A673 (cell line): ENCODE measurements around the gene MEGF11. TPM values are rescaled to one million over a fixed set of nuclear protein-coding genes. Genes with fewer than 3 reads are reported as not detected.
A peak's percentile ranks its signal among the peaks of the same experiment; 100 is the strongest.

ENCODE experiments used
- Bru-seq: library from RNA; stranded (reverse); fragments of 400-500 nt; gene quantifications from one replicate; lab custom pipeline; 2021; lab: Mats Ljungman, UMichigan
- BruChase-seq, 2 experiments: library from RNA; stranded (reverse); fragments of 400-500 nt; gene quantifications; one replicate each; lab custom pipeline; 2021; lab: Mats Ljungman, UMichigan
- BruUV-seq: library from RNA; stranded (reverse); fragments of 400-500 nt; replicated peaks from 2 replicates; lab custom pipeline; 2021; lab: Mats Ljungman, UMichigan
- CTCF ChIA-PET: fragments of 300-600 bp; sonication (Branson Sonifier 250); formaldehyde crosslinking; loops from one replicate; lab custom pipeline; 2022; ENCODE audit warnings: antibody characterized with exemption; lab: Charles Lee
- POLR2A ChIA-PET: fragments of 300-600 bp; sonication (Branson Sonifier 250); formaldehyde crosslinking; loops from one replicate; lab custom pipeline; 2022; ENCODE audit warnings: antibody characterized with exemption; ENCODE audit not compliant: low non-redundant PET; lab: Charles Lee
- DNase-seq: peaks from one replicate; pipeline ENCODE4 v3.0.0-alpha.2; 2015; ENCODE audit warnings: low spot score
- H3K27ac ChIP-seq: fragments of 200-600 bp; sonication (generic); 2 replicates; pipeline ENCODE4 v1.5.1; 2016; ENCODE audit warnings: mixed run types, low read depth, mild to moderate bottlenecking, mixed read lengths, antibody characterized with exemption, low read length; ENCODE audit not compliant: poor library complexity, severe bottlenecking
- H3K27me3 ChIP-seq: fragments of 200-600 bp; sonication (generic); replicated peaks from 2 replicates; pipeline ENCODE4 v1.6.1; 2017; ENCODE audit warnings: mixed run types, low read depth, mild to moderate bottlenecking, mixed read lengths, antibody characterized with exemption, low read length; ENCODE audit not compliant: insufficient read depth, poor library complexity
- H3K36me3 ChIP-seq: fragments of 200-600 bp; sonication (generic); 2 replicates; pipeline ENCODE4 v1.6.1; 2016; ENCODE audit warnings: mixed run types, mild to moderate bottlenecking, mixed read lengths, antibody characterized with exemption, low read length; ENCODE audit not compliant: insufficient read depth, poor library complexity, severe bottlenecking
- H3K4me1 ChIP-seq: fragments of 200-600 bp; sonication (generic); 2 replicates; pipeline ENCODE4 v1.6.1; 2017; ENCODE audit warnings: mixed run types, mild to moderate bottlenecking, mixed read lengths, antibody characterized with exemption, low read length; ENCODE audit not compliant: insufficient read depth, poor library complexity, severe bottlenecking
- H3K4me3 ChIP-seq: fragments of 200-600 bp; sonication (generic); 2 replicates; pipeline ENCODE4 v1.5.1; 2016; ENCODE audit warnings: low read depth, mixed run types, mild to moderate bottlenecking, mixed read lengths, low read length; ENCODE audit not compliant: poor library complexity, severe bottlenecking
- H3K9me3 ChIP-seq: fragments of 200-600 bp; sonication (generic); 2 replicates; pipeline ENCODE4 v1.6.1; 2016; ENCODE audit warnings: mixed run types, low read depth, mild to moderate bottlenecking, mixed read lengths, antibody characterized with exemption, low read length; ENCODE audit not compliant: poor library complexity, severe bottlenecking
- CTCF ChIP-seq: fragments of 300-800, 200-600 bp; sonication (generic); conservative IDR thresholded peaks from 2 replicates; pipeline ENCODE4 v1.5.1; 2017; ENCODE audit warnings: low read depth, mild to moderate bottlenecking, antibody characterized with exemption, low read length, moderate library complexity, mixed read lengths
- EZH2 ChIP-seq: fragments of 200-600 bp; sonication (generic); IDR thresholded peaks from 2 replicates; pipeline ENCODE4 v1.6.1; 2017; ENCODE audit warnings: borderline replicate concordance, low read depth, mild to moderate bottlenecking, mixed read lengths, antibody characterized with exemption, low read length; ENCODE audit not compliant: poor library complexity, severe bottlenecking
- intact Hi-C: fragments of 100-400 bp; cut with micrococcal nuclease; formaldehyde crosslinking; loops from one replicate; pipeline ENCODE4 v1.10.0; 2022; ENCODE audit not compliant: unreplicated experiment
- long read RNA-seq: library from polyadenylated mRNA; stranded (forward); transcript quantifications from one replicate; pipeline ENCODE4 v2.0.0, GENCODE V29; 2022
- total RNA-seq: library from RNA; stranded (reverse); gene quantifications from 2 replicates; pipeline ENCODE4 v1.2.3, GENCODE V29; 2021

The MEGF11 gene
- total RNA-seq (0.09 and 0.43 TPM in 2 replicates), Bru-seq, nascent RNA (percentile 8 among the genes with signal in this experiment), BruChase-seq, experiment 1, labeled RNA remaining after a 2-hour chase (percentile 9 among the genes with signal in this experiment), BruChase-seq, experiment 2, labeled RNA remaining after a 6-hour chase (percentile 15 among the genes with signal in this experiment)
- long read RNA-seq, partial matches to known transcripts = 0 of 15 reads
- long read RNA-seq, other reads (novel, unspliced or antisense) = 15 of 15 reads

DNA sequence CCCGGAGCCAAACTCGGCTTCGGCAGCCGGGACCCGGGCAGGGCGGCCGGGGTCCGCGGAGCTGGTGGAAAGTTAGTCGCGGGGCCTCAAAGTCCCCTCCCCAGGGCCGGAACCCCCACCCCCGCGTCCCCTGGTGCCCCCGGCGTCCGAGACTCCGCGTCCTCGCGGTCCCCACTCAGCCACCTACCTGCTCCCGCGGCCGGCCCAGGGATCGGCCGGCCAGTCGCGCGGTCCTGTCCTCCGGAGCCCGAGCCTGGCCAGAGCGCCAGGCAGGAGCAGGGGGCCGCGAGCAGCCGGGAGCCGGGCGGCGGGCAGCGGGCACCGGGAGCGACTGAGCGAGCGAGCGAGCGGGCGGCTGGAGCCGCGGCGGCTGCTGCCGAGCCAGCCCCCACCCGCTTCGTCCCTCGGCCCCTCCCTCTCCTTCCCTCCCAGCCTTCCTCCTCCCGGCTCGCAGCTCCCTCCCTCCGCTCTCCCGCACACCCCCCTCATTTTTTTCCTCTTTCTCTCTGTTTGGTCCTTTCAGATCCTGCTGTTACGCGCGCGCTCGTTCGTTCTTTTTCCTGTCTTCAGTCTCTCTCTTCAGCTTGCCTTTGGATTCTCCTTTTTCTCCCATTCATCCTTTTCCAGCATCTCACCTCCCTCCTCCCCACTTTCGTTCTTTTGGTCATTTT is at the start of gene MEGF11:
Gene MEGF11, minus strand, starts transcription at position 333 of the 671 bp plus-strand sequence. CDS start 125,347 bp downstream, outside the sequence.
- H3K27me3 ChIP-seq = peaks cover 94% of the 10 kb centered on the region
- H3K9me3 ChIP-seq = no peaks in the 10 kb centered on the region
- ChIA-PET POLR2A (no interaction called here), CTCF (no interaction called here)
- H3K27ac ChIP-seq = no peak within 1 kb of the TSS
- BruUV-seq = no TSS peak
- intact Hi-C loops = loop anchor here (5.0 kb wide), 1 partner anchor 244 kb away; the partner anchor contains the start of gene SNAPC5
- peaks cover 5% of the 10 kb centered on the region for H3K4me1 ChIP-seq
- peak; percentile 39 for DNase-seq
- H3K36me3 ChIP-seq = no peaks in the 10 kb centered on the region
- peak within 1 kb of the TSS; percentile 44 for H3K4me3 ChIP-seq
- TF ChIP-seq CTCF (no peak), EZH2 (no peak)

DNA sequence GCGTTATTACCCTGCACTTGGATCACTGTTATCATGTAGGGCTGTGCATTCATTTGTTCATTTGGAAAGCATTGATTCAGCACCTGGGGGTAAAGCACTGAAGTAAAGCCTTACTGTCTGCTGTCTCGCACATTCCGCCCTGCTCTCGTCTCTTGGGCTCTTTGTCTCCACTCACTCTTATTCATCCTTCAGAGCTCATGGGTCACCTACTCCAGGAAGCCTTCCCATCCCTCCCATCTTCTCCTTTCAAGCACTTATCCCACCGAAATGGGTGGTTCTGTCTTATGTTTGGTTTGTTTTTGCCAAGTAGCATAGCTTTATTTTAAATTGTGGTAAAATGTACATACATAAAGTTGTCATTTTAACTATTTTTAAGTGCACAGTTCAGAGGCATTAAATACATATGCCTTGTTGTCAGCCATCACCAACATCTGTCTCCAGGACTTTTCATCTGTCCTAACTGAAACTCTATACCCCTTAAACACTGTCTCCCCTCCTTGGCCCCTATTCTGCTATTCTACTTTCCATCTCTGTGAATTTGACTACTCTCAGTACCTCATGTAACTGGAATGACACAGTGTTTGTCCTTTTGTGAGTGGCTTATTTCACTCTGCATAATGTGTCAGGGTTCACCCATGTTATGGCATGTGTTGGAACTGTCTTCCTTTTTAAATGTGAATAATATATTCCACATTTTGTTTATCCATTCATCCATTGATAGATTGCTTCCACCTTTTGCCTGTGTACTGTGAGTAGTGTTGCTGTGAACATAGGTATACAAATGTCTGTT is 49.1 kb upstream of the MEGF11 start:
- H3K27ac ChIP-seq = no peak overlapping the region
- no peaks in the 10 kb centered on the region for H3K36me3 ChIP-seq
- CTCF ChIA-PET = no interaction called here
- H3K9me3 ChIP-seq = no peaks in the 10 kb centered on the region
- TF ChIP-seq EZH2 = no peak
- no TSS peak for BruUV-seq
- no peak overlapping the region for H3K4me3 ChIP-seq
- intact Hi-C loops = no loop called here
- H3K27me3 ChIP-seq = no peaks in the 10 kb centered on the region
- no peak for DNase-seq
- POLR2A ChIA-PET = interaction anchor here (0.6 kb wide), 1 partner anchor 53 kb away, joined by 3 read pairs; no protein-coding TSS in a partner anchor
- H3K4me1 ChIP-seq = peaks cover 14% of the 10 kb centered on the region

GRCh38 chr15:66298803-66299251 is 45.3 kb upstream of the MEGF11 start:
- CTCF ChIA-PET = no interaction called here
- POLR2A ChIA-PET = no interaction called here
- DNase-seq = peak; percentile 67
- intact Hi-C loops = no loop called here
- no peak overlapping the region for H3K4me3 ChIP-seq
- H3K27me3 ChIP-seq = no peaks in the 10 kb centered on the region
- no peaks in the 10 kb centered on the region for H3K36me3 ChIP-seq
- BruUV-seq = no TSS peak
- peaks cover 35% of the 10 kb centered on the region for H3K4me1 ChIP-seq
- TF ChIP-seq EZH2 (no peak), CTCF (no peak)
- no peak overlapping the region for H3K27ac ChIP-seq
- H3K9me3 ChIP-seq = no peaks in the 10 kb centered on the region
